GM10248 (cell line): ENCODE measurements around the gene MTF1.
"Not testable (repeated sequence)": the region's sequence is repeated elsewhere in the genome, so short reads cannot be mapped to it uniquely, and the experiment has no call there.

Source experiments
- CTCF ChIA-PET: fragments of 300-600 bp; sonication (Branson Sonifier 250); formaldehyde crosslinking; extraction: SDS; loops from one replicate; lab custom pipeline; 2021; ENCODE audit warnings: antibody characterized with exemption; lab: Yijun Ruan, JAX
- POLR2A ChIA-PET: fragments of 350-650 bp; sonication (Branson Sonifier 250); formaldehyde crosslinking; extraction: SDS; loops from one replicate; lab custom pipeline; 2020; ENCODE audit warnings: antibody characterized with exemption; lab: Yijun Ruan, JAX
- DNase-seq: peaks from one replicate; pipeline ENCODE4 v3.0.0; 2012; ENCODE audit errors: extremely low spot score
- TF ChIP-seq, protein P1 (sequence below): IDR thresholded peaks from 2 replicates; pipeline ENCODE4 v1.5.1; 2012; ENCODE audit warnings: mild to moderate bottlenecking, low read depth; ENCODE audit errors: extremely low read depth, missing control alignments, control extremely low read depth

Gene MTF1

DNA sequence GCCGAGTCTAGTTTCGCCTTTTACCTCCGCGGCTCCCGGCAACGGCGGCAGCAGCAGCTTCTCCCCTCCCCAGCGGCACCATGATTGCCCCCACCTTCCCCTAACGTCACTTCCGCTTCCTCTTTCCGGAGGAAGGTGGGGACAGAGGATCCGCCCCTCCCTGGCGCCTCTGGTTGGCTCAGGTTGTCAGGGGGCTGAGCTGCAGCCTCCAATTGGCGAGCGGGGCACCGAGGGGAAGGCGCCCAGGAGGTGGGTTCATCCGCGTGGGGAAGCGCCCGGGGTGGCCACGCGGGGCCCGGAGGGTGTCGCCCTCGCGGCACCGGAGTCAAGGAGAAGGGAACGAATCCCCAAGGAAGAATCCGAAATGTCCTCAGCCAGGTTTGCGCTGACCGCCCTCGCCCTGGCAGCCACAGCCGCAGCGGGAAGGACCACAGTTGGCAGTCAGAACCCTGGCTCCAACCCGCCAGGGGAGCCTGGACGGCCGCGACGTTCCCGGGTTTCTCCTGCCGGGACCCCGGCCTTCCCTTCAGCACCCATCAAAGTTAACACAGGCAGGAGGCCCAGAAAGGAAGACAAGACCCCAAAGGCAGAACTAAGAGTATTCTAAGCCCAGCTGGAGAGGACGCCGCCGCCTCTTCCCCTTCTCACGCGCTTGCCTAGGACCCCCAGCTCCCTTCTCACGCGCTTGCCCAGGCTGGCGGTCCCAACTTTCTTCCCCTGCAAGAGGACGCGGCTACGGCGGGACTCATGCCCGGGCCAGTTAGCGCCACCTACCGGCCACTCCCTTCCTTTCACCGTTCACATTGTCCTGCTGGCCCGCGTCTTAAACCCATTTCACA lies at the start of gene MTF1:
TSS of gene MTF1 (minus strand) at position 86 of the 839 bp plus-strand sequence. CDS start 1,934 bp downstream, outside the sequence.
- ChIA-PET CTCF (interaction anchor here (0.7 to 3.1 kb wide), 54 partner anchors 9 to 296 kb away, joined by 3 to 51 read pairs (median 5); partner anchors contain the start of genes C1orf122, GNL2, INPP5B and SF3A3), POLR2A (interaction anchor here (0.6 to 1.0 kb wide), 4 partner anchors 52 to 1588 kb away, joined by 3 to 5 read pairs (median 3); partner anchors contain the start of genes C1orf122, CDCA8 and YRDC)
- peak; percentile 100 for DNase-seq
- TF ChIP-seq, protein P1, sequence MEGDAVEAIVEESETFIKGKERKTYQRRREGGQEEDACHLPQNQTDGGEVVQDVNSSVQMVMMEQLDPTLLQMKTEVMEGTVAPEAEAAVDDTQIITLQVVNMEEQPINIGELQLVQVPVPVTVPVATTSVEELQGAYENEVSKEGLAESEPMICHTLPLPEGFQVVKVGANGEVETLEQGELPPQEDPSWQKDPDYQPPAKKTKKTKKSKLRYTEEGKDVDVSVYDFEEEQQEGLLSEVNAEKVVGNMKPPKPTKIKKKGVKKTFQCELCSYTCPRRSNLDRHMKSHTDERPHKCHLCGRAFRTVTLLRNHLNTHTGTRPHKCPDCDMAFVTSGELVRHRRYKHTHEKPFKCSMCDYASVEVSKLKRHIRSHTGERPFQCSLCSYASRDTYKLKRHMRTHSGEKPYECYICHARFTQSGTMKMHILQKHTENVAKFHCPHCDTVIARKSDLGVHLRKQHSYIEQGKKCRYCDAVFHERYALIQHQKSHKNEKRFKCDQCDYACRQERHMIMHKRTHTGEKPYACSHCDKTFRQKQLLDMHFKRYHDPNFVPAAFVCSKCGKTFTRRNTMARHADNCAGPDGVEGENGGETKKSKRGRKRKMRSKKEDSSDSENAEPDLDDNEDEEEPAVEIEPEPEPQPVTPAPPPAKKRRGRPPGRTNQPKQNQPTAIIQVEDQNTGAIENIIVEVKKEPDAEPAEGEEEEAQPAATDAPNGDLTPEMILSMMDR: peak; percentile 89

GRCh38 chr1:37908531-37908930 lies 49.1 kb upstream of the MTF1 start:
- POLR2A ChIA-PET, DNase-seq, CTCF ChIA-PET: not testable (repeated sequence)

DNA sequence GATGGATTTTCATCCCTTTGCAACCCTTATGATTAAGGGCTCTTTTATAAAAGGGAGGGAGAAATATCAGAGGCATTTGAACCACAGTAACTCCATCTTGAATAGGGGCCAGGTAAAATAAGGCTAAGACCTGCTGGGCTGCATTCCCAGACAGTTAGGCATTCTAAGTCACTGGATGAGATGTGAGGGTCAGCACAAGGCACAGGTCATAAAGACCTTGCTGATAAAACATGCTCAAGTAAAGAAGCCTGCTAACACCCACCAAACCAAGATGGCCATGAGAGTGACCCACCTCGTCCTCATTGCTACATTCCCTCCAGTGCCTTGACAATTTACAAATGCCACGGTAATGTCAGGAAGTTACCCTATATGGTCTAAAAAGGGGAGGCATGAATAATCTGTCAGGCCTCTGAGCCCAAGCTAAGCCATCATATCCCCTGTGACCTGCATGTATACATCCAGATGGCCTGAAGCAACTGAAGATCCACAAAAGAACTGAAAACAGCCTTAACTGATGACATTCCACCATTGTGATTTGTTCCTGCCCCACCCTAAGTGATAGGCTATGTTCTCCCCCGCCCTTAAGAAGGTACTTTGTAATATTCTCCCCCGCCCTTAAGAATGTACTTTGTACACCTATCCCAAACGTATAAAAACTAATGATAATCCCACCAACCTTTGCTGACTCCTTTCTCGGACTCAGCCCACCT lies 48.2 kb upstream of the MTF1 start:
- POLR2A ChIA-PET, CTCF ChIA-PET: not testable (repeated sequence)

GRCh38 chr1:37906591-37906990 lies 47.2 kb upstream of the MTF1 start:
- POLR2A ChIA-PET, CTCF ChIA-PET, DNase-seq: not testable (repeated sequence)

More for the DNA sequence above, 48.2 kb upstream of the MTF1 start:
- not testable (repeated sequence) for DNase-seq

GRCh38 chr1:37905727-37906126 lies 46.3 kb upstream of the MTF1 start:
- CTCF ChIA-PET: interaction anchor here (0.9 to 1.3 kb wide), 4 partner anchors 12 to 46 kb away, joined by 3 read pairs; partner anchors contain the start of gene MTF1
- TF ChIP-seq, protein P1: no peak
- DNase-seq: no peak
- POLR2A ChIA-PET: no interaction called here

- POLR2A ChIA-PET, DNase-seq: not testable (repeated sequence)
- CTCF ChIA-PET: interaction anchor here (1.9 kb wide), 1 partner anchor 44 kb away, joined by 6 read pairs; the partner anchor contains the start of gene MTF1
These were observed 44.5 kb upstream of the MTF1 start for GRCh38 chr1:37903921-37904320.

DNA sequence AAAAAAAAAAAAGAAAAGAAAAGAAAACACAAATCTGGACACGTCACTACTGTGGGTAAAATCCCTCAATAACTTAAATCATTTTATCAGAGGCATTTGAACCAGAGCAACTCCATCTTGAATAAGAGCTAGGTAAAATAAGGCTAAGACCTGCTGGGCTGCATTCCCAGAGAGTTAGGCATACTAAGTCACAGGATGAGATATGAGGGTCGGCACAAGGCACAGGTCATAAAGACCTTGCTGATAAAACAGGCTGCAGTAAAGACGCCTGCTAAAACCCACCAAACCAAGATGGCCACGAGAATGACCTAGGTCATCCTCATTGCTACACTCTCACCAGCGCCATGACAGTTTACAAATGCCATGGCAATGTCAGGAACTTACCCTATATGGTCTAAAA lies 43.6 kb upstream of the MTF1 start:
- no peak for DNase-seq
- CTCF ChIA-PET: interaction anchor here (1.6 to 1.9 kb wide), 2 partner anchors 43 to 48 kb away, joined by 3 to 6 read pairs; partner anchors contain the start of gene MTF1
- TF ChIP-seq, protein P1: no peak
- POLR2A ChIA-PET: no interaction called here

DNA sequence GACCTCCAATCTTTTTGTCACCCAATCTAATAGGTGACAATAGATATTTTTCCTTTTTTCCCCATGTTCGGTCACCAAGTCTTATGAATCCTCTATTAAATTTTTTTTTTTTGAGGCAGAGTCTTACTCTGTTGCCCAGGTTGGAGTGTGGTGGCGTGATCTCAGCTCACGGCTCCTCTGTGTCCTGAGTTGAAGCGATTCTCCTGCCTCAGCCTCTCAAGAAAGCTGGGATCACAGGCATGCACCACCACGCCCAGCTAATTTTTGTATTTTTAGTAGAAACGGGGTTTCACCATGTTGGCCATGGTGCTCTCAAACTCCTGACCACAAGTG lies 42.5 kb upstream of the MTF1 start:
- CTCF ChIA-PET: interaction anchor here (0.8 to 1.8 kb wide), 8 partner anchors 13 to 91 kb away, joined by 3 to 7 read pairs (median 4); partner anchors contain the start of gene MTF1
- no peak for DNase-seq
- POLR2A ChIA-PET: interaction anchor here (0.7 to 1.1 kb wide), 2 partner anchors 94 to 1488 kb away, joined by 3 to 8 read pairs; partner anchors contain the start of genes C1orf122 and YRDC
- TF ChIP-seq, protein P1: no peak
